GM19328 (cell line): ENCODE results near the gene B4GAT1.
"Not testable (repeated sequence)": the region's sequence is repeated elsewhere in the genome, so short reads cannot be mapped to it uniquely, and the experiment has no call there.

Experiments
- ATAC-seq: cut with Tn5 transposase; IDR thresholded peaks from one replicate; pipeline ENCODE4 v1.9.1; 2021; ENCODE audit warnings: mild to moderate bottlenecking, moderate library complexity; ENCODE audit not compliant: unreplicated experiment

The B4GAT1 gene

GRCh38 chr11:66347425-66348276 is at the start of gene B4GAT1:
TSS of gene B4GAT1 (minus strand) at chr11:66347629. CDS start at chr11:66347545, 84 bp downstream.
- no peak for ATAC-seq

GRCh38 chr11:66393954-66394353 is 46.5 kb upstream of the B4GAT1 start:
- no peak for ATAC-seq

GRCh38 chr11:66391322-66391721 is 43.9 kb upstream of the B4GAT1 start:
- ATAC-seq = no peak

- no peak for ATAC-seq
Observed at GRCh38 chr11:66388780-66389386, 41.5 kb upstream of the B4GAT1 start.

GRCh38 chr11:66386171-66387069 is 39.0 kb upstream of the B4GAT1 start:
- ATAC-seq = no peak

GRCh38 chr11:66384316-66384715 is 36.9 kb upstream of the B4GAT1 start:
- ATAC-seq = not testable (repeated sequence)

GRCh38 chr11:66380264-66380663 is 32.8 kb upstream of the B4GAT1 start:
- not testable (repeated sequence) for ATAC-seq

- not testable (repeated sequence) for ATAC-seq
Observed at GRCh38 chr11:66373690-66374287, 26.4 kb upstream of the B4GAT1 start.

GRCh38 chr11:66373265-66373664 is 25.8 kb upstream of the B4GAT1 start:
- ATAC-seq = no peak

GRCh38 chr11:66371627-66372415 is 24.4 kb upstream of the B4GAT1 start, which contains the start of gene SLC29A2:
TSS of gene SLC29A2 (minus strand) at chr11:66371760. CDS start at chr11:66371591, 169 bp downstream.
- ATAC-seq = peak; percentile 69

GRCh38 chr11:66369073-66369894 is 21.9 kb upstream of the B4GAT1 start:
- no peak for ATAC-seq

- no peak for ATAC-seq
Observed at GRCh38 chr11:66368484-66368883, 21.1 kb upstream of the B4GAT1 start.

- ATAC-seq = no peak
Observed at GRCh38 chr11:66367561-66368312, 20.3 kb upstream of the B4GAT1 start.

GRCh38 chr11:66366844-66367477 is 19.5 kb upstream of the B4GAT1 start:
- no peak for ATAC-seq

- ATAC-seq = no peak
Observed at GRCh38 chr11:66365711-66366619, 18.5 kb upstream of the B4GAT1 start.

- no peak for ATAC-seq
Observed at GRCh38 chr11:66365166-66365565, 17.7 kb upstream of the B4GAT1 start.
